Measurements from ENCODE around the gene OPRM1. TPM values are rescaled to one million over a fixed set of nuclear protein-coding genes. Genes with fewer than 3 reads are reported as not detected.

OPRM1 gene
- total RNA-seq, result not detected

GRCh38 chr6:154039231-154039842, at the start of gene OPRM1:
Gene OPRM1, plus strand, starts transcription at chr6:154039240. Its CDS starts 305 bp downstream, at chr6:154039545.

